Hepatic stellate cell (primary cell): Measurements from ENCODE around the gene NALCN.

Source experiments
- DNase-seq: peaks from one replicate; pipeline ENCODE4 v3.0.0; 2011; ENCODE audit warnings: low spot score

The NALCN gene

DNA sequence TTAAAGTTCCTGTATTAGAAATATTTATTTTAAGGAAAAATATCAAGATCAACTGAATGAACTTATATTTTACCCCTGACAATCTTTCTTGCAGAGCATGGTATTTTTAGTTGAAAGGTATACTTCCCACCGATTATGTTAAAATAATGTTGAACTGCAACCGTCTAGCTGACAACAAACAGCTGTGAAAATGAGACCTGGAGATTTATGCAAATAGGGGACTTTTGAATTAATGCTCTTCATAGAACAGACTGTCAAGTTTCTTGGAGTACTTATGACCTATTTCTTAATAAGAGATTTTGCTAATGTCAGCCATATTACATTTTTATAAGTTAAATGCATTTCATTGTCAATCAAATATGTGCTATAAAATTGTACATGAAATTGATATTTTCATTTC, 210.9 kb downstream of the NALCN start:
- no peak for DNase-seq

DNA sequence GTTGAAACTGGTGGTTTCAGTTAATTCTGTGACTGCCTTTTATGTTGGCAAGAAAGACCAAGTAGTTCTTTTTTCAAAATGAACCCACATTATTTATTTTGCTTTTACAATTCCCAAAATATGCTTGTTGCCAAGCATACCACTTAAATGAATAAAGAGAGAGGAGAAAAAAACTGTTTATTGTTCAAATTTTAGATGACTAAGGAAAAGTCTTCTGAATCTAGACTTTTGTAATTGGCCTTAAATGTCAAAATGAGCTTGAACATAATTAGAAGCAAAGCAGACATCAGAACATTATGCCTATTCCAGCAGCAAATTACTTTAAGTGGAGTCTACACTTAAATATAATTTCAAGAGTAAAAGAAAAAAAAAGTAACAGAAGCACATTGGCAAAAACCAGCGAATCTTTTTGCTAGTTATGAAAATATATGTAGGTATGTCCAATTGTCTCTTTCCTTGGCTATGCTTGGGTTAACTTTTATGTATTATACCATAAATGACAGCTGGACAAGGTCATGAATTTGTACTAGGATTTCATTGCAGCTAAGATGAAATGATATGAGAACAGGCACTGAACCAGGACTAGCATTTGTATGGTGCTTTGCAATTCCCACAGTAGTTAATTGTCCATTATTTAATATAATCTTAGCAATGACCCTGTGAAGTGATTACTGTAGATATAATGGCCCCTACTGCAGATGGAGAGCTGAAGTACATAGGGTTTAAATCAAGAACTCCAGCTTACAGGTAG, 211.9 kb downstream of the NALCN start:
- no peak for DNase-seq

DNA sequence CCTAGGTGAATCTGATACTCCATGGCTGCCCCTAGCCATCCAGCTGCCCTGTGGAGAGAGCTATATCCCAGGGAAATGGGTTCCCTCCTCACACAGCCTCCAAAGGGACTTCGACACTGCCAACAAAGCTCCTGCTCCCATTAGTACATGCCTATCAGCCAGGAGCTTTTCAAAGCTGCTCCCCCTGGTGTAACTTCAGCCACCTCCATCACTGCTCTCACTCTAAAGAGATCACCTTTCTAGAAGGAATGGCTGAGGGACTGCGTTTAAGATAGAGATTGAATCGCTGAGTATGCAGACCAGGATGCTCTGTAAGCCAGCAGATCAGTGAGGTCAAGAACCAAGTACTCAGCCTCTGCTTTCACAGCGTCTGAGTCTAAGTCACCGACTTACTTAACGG, 213.7 kb downstream of the NALCN start:
- DNase-seq, result no peak

DNA sequence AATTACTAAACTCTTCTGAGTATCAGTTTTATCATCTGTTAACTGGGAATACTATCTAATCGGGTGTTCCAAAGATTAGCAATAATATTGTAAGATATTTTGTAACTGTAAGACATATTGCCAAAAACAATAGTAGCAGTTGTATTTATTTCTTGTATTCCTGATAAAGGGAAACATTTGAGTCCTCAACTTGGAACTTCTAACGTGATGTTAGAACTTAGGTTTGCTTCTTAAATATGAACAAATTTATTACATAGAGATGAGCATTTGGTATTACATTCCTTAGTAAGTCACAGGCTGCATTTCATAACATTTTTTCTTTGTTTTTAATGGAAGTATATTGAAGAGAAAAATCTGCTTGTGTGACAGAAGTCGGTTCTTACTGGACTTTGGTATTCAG, 225.3 kb downstream of the NALCN start:
- DNase-seq, result no peak

DNA sequence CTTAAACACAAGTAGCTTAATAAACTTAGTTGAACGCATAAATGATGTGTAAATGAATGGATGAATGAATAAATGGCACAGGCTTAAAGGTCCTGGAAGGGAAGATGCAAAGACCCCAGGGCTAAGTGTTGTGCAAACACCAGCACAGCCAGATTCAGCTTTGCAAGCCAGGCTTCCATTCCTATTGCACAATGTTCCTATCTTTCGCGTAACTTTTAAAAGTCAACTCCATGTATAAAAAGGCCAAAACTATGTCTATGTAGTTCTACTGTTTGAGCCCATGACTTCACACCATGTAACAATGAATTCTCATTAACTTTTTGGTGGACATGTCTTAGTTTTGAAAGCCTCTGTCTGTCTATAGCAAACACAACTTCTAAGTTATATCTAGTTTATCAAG, 226.0 kb downstream of the NALCN start:
- DNase-seq, result no peak

DNA sequence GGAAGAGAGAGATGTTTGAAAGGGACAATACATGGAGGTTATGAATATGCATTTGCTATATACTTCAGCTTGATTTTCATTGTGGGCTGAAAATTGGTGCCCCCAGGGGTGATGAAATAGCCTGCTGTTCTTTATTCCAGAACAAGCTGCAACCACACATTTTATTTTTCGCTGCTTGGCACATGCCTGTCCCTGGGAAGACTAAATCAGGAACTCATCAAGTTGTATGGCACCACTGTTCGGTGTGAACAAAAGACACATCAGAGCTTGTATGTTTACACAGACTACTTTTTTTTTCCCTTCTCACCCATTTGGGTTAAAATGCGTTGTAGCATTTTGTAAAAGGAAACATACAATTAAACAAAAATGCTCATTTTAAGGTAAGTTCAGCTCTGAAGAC, 230.7 kb downstream of the NALCN start:
- DNase-seq, result no peak

GRCh38 chr13:101181076-101181685, 235.1 kb downstream of the NALCN start:
- DNase-seq, result no peak

- DNase-seq, result no peak
Measured at GRCh38 chr13:101179021-101179420, 237.3 kb downstream of the NALCN start.

DNA sequence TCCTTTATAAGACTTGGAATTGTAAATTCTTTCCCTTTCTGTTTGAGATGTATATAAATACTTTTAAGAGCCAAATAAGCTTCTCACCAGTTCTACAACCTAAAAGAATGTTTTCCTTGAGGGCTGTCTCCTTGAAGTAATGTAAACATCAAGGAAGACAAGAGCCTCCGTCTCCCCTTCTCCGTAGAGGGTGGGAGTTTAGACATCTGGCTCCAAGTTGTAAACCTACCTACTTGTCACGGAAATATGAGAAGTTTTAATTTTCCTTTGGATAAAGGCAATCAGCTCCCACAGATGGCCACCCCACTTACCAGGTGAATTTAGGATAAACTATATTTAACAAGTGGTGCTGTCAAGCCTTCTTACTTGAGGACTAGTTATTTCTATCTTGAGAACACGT, 237.9 kb downstream of the NALCN start:
- no peak for DNase-seq

GRCh38 chr13:101170306-101170705, 246.0 kb downstream of the NALCN start:
- no peak for DNase-seq

DNA sequence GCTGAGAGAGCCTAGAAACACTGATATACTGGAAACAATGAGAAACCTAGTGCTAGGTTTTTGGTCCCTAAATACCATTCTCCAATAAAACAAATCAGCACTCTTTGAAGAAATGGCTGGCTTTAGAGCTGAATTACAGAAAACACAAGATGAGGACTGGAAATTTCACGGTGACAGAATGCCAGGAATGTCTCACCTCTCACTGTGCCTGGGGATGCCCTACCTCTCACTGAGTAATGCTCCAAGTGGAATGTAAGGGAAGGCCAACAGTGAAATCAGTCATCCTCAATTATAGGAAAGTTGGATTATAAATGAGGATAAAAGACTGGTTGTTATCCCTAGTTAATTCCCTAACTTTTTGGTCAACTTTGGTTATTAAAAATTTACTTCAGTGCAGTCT, 259.0 kb downstream of the NALCN start:
- DNase-seq, result no peak

- no peak for DNase-seq
Measured at GRCh38 chr13:101155920-101156319, 260.4 kb downstream of the NALCN start.

GRCh38 chr13:101152184-101152583, 264.1 kb downstream of the NALCN start:
- DNase-seq, result no peak

DNA sequence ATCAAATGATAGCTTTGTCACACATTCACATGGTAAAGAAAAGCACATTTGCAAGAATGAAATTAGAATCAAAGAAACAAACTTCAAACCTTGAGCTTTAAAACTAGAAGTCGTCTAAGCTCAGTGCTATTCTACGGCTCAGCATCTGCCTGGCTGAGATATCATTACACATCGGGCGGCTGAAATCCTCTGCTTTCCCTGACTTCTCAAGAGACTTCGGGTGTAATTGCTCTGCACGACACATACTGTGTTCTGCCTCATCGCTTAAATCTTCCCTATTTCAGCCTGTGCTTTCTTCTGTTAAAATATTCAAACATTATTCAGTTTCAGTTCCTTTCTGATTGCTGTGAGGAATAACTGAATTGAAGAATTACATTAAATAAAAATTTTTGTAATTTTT, 265.3 kb downstream of the NALCN start:
- DNase-seq, result no peak

DNA sequence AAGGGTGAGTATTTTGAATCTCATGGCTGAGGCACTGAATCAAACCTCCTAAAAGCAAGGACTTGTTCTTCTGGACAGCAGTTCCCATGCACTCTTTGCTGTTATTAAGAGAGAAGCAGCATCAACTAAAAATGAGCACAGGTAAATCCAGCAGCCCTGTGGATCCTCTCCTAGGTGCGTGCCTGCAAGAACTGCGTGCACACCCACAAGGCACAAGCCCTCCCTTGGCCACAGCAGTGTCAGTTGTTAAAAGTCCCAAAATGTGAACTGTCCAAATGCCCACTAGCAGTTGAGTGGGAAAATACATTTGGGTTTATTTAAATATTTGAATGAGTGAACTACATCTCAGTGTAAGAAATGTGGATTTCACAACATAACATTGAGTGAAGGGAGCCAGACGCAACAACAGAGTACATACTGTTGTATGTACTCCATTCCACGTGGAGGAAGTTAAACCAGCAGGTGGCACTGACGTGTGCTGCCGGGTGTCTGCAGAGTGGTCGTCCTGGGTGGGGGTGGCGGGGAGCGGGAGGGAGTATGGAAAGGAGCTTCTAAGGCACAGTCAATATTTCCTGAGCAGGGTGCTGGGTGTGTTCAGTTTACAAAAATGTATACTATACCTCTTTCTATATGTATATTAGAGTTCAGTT, 266.4 kb downstream of the NALCN start:
- no peak for DNase-seq

- no peak for DNase-seq
Measured at GRCh38 chr13:101146101-101146898, 270.0 kb downstream of the NALCN start.

DNA sequence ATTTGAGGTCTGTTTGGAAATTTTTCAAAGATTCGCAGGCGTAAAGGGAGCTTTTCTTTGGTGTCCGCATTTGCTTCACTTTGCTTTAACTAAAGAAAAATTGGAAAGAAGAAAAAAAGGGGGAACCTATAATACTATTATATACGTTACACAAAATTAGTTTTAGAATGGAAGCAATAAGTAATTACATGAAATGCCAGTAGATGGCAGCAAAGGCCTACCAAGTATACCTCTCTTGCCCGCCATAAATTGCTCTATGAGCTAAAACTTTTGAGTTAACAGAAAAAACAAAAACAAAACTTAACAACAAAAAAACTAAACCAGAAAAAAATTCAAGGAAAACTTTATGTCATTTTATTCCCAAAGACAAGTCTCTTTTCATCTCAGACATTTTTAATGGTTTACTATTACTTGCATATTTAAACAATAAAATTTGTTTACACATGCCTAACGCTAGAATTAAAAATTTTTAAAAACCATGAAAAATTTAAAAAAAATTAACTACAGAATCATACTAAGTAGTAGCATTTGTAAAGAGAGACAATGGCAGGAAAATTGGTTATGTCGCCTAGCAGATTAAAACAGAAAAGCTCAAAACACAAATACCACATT, 271.4 kb downstream of the NALCN start:
- no peak for DNase-seq

- DNase-seq, result no peak
Measured at GRCh38 chr13:101140936-101141335, 275.4 kb downstream of the NALCN start.

DNA sequence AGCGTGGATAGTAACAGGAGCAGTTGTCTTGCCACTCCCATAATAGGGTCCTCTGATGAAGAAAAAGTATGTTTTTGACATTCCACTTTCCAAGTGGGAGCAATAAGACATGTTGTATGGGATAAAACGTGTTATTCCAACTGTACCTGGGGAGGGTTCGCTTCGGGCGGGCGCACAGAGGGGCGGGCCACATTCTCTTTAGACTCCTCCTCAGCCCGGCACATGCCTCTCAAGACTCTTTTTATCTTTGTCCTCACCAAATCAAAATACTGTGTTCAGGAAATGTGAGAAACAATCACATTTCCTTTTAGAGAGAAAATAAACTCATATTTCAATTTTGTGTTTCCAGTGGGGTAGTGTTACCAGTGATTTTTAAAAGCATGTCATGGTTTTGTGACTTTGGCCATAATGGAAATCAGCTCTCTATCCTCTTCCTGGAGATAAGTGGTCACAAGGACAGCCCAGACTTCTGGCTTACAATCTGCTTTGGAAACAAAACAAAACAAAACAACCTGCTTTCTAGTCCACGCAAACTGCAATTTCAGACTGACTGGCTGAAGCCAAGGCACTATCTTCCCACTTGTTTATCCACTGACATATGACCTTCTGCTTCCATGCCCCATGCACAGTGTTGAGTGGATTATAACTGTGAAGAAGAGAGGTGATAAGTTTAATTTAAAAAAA, 276.1 kb downstream of the NALCN start:
- no peak for DNase-seq

- no peak for DNase-seq
Measured at GRCh38 chr13:101139081-101139480, 277.2 kb downstream of the NALCN start.

DNA sequence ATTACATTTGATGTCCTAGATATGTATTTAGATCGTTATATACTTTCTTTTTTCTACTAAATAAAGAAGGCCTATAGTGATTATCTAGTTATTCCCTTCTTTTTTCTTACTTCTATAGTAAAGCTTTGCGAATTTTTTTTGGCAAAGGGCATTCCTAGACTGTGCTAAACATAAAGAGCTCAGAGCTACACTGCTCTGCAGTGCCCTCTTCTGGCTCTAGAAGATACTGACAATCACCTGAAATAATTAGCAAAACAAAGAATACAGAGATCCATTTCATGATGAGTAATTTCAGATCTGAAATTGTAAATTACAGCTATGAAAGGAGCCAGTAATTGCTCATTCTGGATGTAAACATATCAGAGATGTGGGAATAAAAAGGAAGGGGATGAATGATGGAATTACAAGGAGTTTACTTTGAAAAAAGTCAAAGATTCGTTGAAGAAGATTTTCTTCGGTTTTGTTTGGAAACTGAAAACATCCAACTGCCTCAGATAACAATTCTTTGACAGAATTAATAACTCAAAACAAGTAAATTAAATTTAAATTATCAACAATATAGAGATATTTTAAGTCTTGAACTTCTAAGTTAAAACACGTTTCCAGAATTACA, 288.5 kb downstream of the NALCN start:
- peak; percentile 44 for DNase-seq
